ENCODE results near the gene SLC22A7. TPM values are rescaled to one million over a fixed set of nuclear protein-coding genes. Genes with fewer than 3 reads are reported as not detected.
A peak's percentile ranks its signal among the peaks of the same experiment; 100 is the strongest.
"Not testable (repeated sequence)": the region's sequence is repeated elsewhere in the genome, so short reads cannot be mapped to it uniquely, and the experiment has no call there.

Gene SLC22A7
- polyA plus RNA-seq, 12 donors: 0.28 to 0.55 TPM; not detected in 10

- peak; percentile 26 for DNase-seq
Observed at GRCh38 chr6:43334466-43335095, 36.5 kb downstream of the SLC22A7 start.

GRCh38 chr6:43335469-43335868 is 37.4 kb downstream of the SLC22A7 start:
- DNase-seq: no peak

- DNase-seq: no peak
Observed at GRCh38 chr6:43336382-43336781, 38.3 kb downstream of the SLC22A7 start.

- no peak for DNase-seq
Observed at GRCh38 chr6:43338243-43338642, 40.2 kb downstream of the SLC22A7 start.

- no peak for DNase-seq
Observed at GRCh38 chr6:43339168-43339567, 41.1 kb downstream of the SLC22A7 start.

- not testable (repeated sequence) for DNase-seq
Observed at GRCh38 chr6:43346243-43346642, 48.2 kb downstream of the SLC22A7 start.

- DNase-seq: no peak
Observed at GRCh38 chr6:43347021-43347420, 49.0 kb downstream of the SLC22A7 start.

- no peak for DNase-seq
Observed at GRCh38 chr6:43347444-43347843, 49.4 kb downstream of the SLC22A7 start.

- DNase-seq: not testable (repeated sequence)
Observed at GRCh38 chr6:43351951-43352350, 53.9 kb downstream of the SLC22A7 start.

Other genes starting within 250 kb of the SLC22A7 start
- gene CUL7, start 244.4 kb upstream of the SLC22A7 start, polyA plus RNA-seq (ENCODE audit: insufficient read length in 12 of 12): 10 to 100 TPM in 11 of 12 donors, not detected in 1; 24.3 to 48.6 (median 37.9) TPM
- 10 to 100 TPM in 11 of 12 donors, not detected in 1; 35.2 to 51.9 (median 41.8) TPM for gene MRPL2, start 238.8 kb upstream of the SLC22A7 start, polyA plus RNA-seq (ENCODE audit: insufficient read length in 12 of 12)
- 10 to 100 TPM in 11 of 12 donors, not detected in 1; 17.6 to 54.7 (median 24.4) TPM for gene KLC4, start 238.6 kb upstream of the SLC22A7 start, polyA plus RNA-seq (ENCODE audit: insufficient read length in 12 of 12)
- 100 to 1,000 TPM in 2 of 12 donors, 10 to 100 TPM in 9, not detected in 1; 35.2 to 193 (median 63.8) TPM for gene PTK7, start 221.9 kb upstream of the SLC22A7 start, polyA plus RNA-seq (ENCODE audit: insufficient read length in 12 of 12)
- 100 to 1,000 TPM in 1 of 12 donors, 10 to 100 TPM in 11; 34.9 to 100 (median 45.3) TPM for gene SRF, start 127.0 kb upstream of the SLC22A7 start, polyA plus RNA-seq (ENCODE audit: insufficient read length in 12 of 12)
- 10 to 100 TPM in 10 of 12 donors, 1 to 10 TPM in 1, not detected in 1; 6.9 to 40.8 (median 14.7) TPM for gene CUL9, start 116.1 kb upstream of the SLC22A7 start, polyA plus RNA-seq (ENCODE audit: insufficient read length in 12 of 12)
- gene DNPH1, start 68.8 kb upstream of the SLC22A7 start, polyA plus RNA-seq (ENCODE audit: insufficient read length in 12 of 12): 10 to 100 TPM in 11 of 12 donors, not detected in 1; 11.6 to 60.2 (median 16.5) TPM
- under 1 TPM in 8 of 12 donors, not detected in 4; 0.05 to 0.15 (median 0.07) TPM for gene TTBK1, start 54.8 kb upstream of the SLC22A7 start, polyA plus RNA-seq (ENCODE audit: insufficient read length in 12 of 12)
- gene CRIP3, start 10.6 kb downstream of the SLC22A7 start, polyA plus RNA-seq (ENCODE audit: insufficient read length in 12 of 12): 1 to 10 TPM in 7 of 12 donors, under 1 TPM in 3, not detected in 2; 0.49 to 2.8 (median 1.2) TPM
- gene ZNF318, start 71.4 kb downstream of the SLC22A7 start, polyA plus RNA-seq (ENCODE audit: insufficient read length in 12 of 12): 10 to 100 TPM in 11 of 12 donors, not detected in 1; 12.7 to 22.9 (median 15.9) TPM
- gene ABCC10, start 129.3 kb downstream of the SLC22A7 start, polyA plus RNA-seq (ENCODE audit: insufficient read length in 12 of 12): 10 to 100 TPM in 11 of 12 donors, not detected in 1; 11.8 to 29.7 (median 15.5) TPM
- 1 to 10 TPM in 10 of 12 donors, not detected in 2; 1.5 to 4.9 (median 2.0) TPM for gene DLK2, start 157.3 kb downstream of the SLC22A7 start, polyA plus RNA-seq (ENCODE audit: insufficient read length in 12 of 12)
- 10 to 100 TPM in 11 of 12 donors, not detected in 1; 21.2 to 38.0 (median 25.5) TPM for gene TJAP1, start 179.3 kb downstream of the SLC22A7 start, polyA plus RNA-seq (ENCODE audit: insufficient read length in 12 of 12)
- under 1 TPM in 7 of 12 donors, not detected in 5; 0.10 to 0.18 (median 0.13) TPM for gene LRRC73, start 212.1 kb downstream of the SLC22A7 start, polyA plus RNA-seq (ENCODE audit: insufficient read length in 12 of 12)
- 10 to 100 TPM in 11 of 12 donors, not detected in 1; 72.9 to 96.0 (median 85.0) TPM for gene YIPF3, start 218.7 kb downstream of the SLC22A7 start, polyA plus RNA-seq (ENCODE audit: insufficient read length in 12 of 12)
- 10 to 100 TPM in 10 of 12 donors, not detected in 2; 11.0 to 22.1 (median 16.8) TPM for gene POLR1C, start 218.8 kb downstream of the SLC22A7 start, polyA plus RNA-seq (ENCODE audit: insufficient read length in 12 of 12)

Measured in muscle of arm (tissue), 12 donors.